ENCODE measurements around the gene F13B. TPM values are rescaled to one million over a fixed set of nuclear protein-coding genes. Genes with fewer than 3 reads are reported as not detected.
A peak's percentile ranks its signal among the peaks of the same experiment; 100 is the strongest.
"Not testable (repeated sequence)": the region's sequence is repeated elsewhere in the genome, so short reads cannot be mapped to it uniquely, and the experiment has no call there.

Gene F13B
- total and polyA plus RNA-seq, 2 of the 4 experiments (the other 2 are of a cell fraction): not detected

GRCh38 chr1:197034631-197035339 is 32.3 kb downstream of the F13B start:
- in situ Hi-C loops (cut with MboI; ENCODE audit: low sequenced_read_pairs); H3K4me2 ChIP-seq (ENCODE audit: low read depth, low read length); POLR2A ChIA-PET (ENCODE audit: unreplicated experiment); H3K36me3 ChIP-seq (ENCODE audit: control insufficient read depth, insufficient read depth, low read length); H3K79me1 ChIP-seq (ENCODE audit: low read depth in 1 of 2, low read length in 2 of 2); H3K4me3 ChIP-seq (ENCODE audit: insufficient read depth, low read depth, low read length); H3K9me1 ChIP-seq (ENCODE audit: insufficient read depth, low read length); intact Hi-C loops (cut with micrococcal nuclease); H3K56ac ChIP-seq (ENCODE audit: extremely low read depth, insufficient read depth, low read length); CTCF ChIA-PET; dilution Hi-C loops (cut with HindIII; ENCODE audit: low sequenced_read_pairs, unreplicated experiment); H3K9ac ChIP-seq (ENCODE audit: low read depth, low read length); H2AFZ ChIP-seq (replicated peaks; ENCODE audit: low read length, poor library complexity); H3K23ac ChIP-seq (ENCODE audit: low read depth, low read length); H3K4me1 ChIP-seq (ENCODE audit: control insufficient read depth, insufficient read depth, low read length); H3K27me3 ChIP-seq (ENCODE audit: control insufficient read depth, insufficient read depth, low read length); H2AK5ac ChIP-seq (ENCODE audit: low read depth, low read length); H3K27ac ChIP-seq (ENCODE audit: insufficient read depth, low read length); H4K5ac ChIP-seq (ENCODE audit: low read depth, low read length); H2BK15ac ChIP-seq (ENCODE audit: low read depth, low read length); H4K91ac ChIP-seq (ENCODE audit: insufficient read depth, low read depth, low read length); H2AK9ac ChIP-seq (replicated peaks; ENCODE audit: low read depth, low read length, poor library complexity); BruUV-seq (replicated peaks); H3K9me3 ChIP-seq (ENCODE audit: control insufficient read depth, insufficient read depth, low read length); H4K20me1 ChIP-seq (ENCODE audit: insufficient read depth, low read length): not testable (repeated sequence)
- H2BK120ac ChIP-seq (ENCODE audit: low read depth, low read length): peak overlapping the region; percentile 48
- WGBS, 2 experiments (ENCODE audit: extremely low coverage in 2 of 2, insufficient read length in 1 of 2): no CpG with 5 or more reads among the region's 6 CpGs
- peak overlapping the region in 1 of 2 experiments; percentile 13; a peak in 1 of 4 replicates for H4K8ac ChIP-seq (ENCODE audit: low read depth in 2 of 2, low read length in 2 of 2)
- 0 out of 2 replicates have a peak overlapping the region, but pooled peaks have one; percentile 5 for H3K4ac ChIP-seq (ENCODE audit: low read depth, low read length)
- H2BK20ac ChIP-seq (ENCODE audit: low read depth, low read length): peak overlapping the region; percentile 31; the same call in 1 of the 2 replicates
- DNase-seq: peak; percentile 76
- peak overlapping the region; percentile 15; the same call in 1 of the 2 replicates for H3K14ac ChIP-seq (replicated peaks; ENCODE audit: low read depth, low read length)
- peak overlapping the region; percentile 64; the same call in 1 of the 2 replicates for H3K18ac ChIP-seq (ENCODE audit: low read depth, low read length)
- peak overlapping the region; percentile 15 for H2BK5ac ChIP-seq (ENCODE audit: low read depth, low read length, poor library complexity, severe bottlenecking)
- peak; percentile 93 for ATAC-seq (ENCODE audit: low read depth)
- peak; percentile 17; the same call in 1 of the 2 replicates for TF ChIP-seq CEBPB (IDR thresholded peaks at IDR 0.05; ENCODE audit: low read depth, low read length)
